HepG2 (cell line): ENCODE measurements around the gene TRIP6. TPM values are rescaled to one million over a fixed set of nuclear protein-coding genes. Genes with fewer than 3 reads are reported as not detected.

ENCODE experiments used
- ATAC-seq: fragments of 200-7000 bp; cut with Tn5 transposase; 3 replicates; pipeline ENCODE4 v1.9.1; 2020; ENCODE audit warnings: mild to moderate bottlenecking, moderate library complexity
- BruUV-seq: library from RNA; stranded (reverse); fragments of 400-500 nt; replicated peaks from 2 replicates; lab custom pipeline; 2021; lab: Mats Ljungman, UMichigan
- CTCF ChIA-PET: fragments of 300-600 bp; formaldehyde crosslinking; extraction: SDS; loops from one replicate; lab custom pipeline; 2021; ENCODE audit warnings: low total read pairs, inconsistent platforms, low intra/inter-chr PET ratio; lab: Yijun Ruan, JAX
- POLR2A ChIA-PET: fragments of 350-600 bp; sonication (Branson Sonifier 250); formaldehyde crosslinking; loops from one replicate; lab custom pipeline; 2020; ENCODE audit warnings: antibody characterized with exemption, inconsistent platforms; lab: Yijun Ruan, JAX
- DNase-seq: peaks from one replicate; pipeline ENCODE4 v3.0.0-alpha.2; 2015; ENCODE audit warnings: low spot score
- FAIRE-seq: peaks from 3 replicates; lab custom pipeline; 2011; peaks lifted over from hg19 to GRCh38; lab: Jason Lieb, UNC
- H2AFZ ChIP-seq: one replicate; pipeline ENCODE4 v1.6.1; 2011; ENCODE audit warnings: low read length, inconsistent platforms
- H3K27ac ChIP-seq: fragments of 300-600 bp; 3 replicates; pipeline ENCODE4 v1.8.0; 2011; ENCODE audit warnings: mixed run types, mild to moderate bottlenecking, mixed read lengths, low read length, inconsistent platforms; ENCODE audit not compliant: insufficient read depth; ENCODE audit errors: extremely low read length
- H3K27me3 ChIP-seq, 2 experiments: fragments of 200-600 bp in 1 of 2; 2 replicates in 1 of 2; 3 replicates in 1 of 2; pipeline versions ENCODE4 v1.6.0 to v1.8.0; 2011; ENCODE audit warnings: low read length in 2 of 2, mild to moderate bottlenecking in 2 of 2, moderate library complexity in 2 of 2, inconsistent platforms in 1 of 2; ENCODE audit not compliant: insufficient read depth in 2 of 2, control insufficient read depth in 1 of 2
- H3K36me3 ChIP-seq, 2 experiments: fragments of 200-600 bp in 1 of 2; replicated peaks in 1 of 2; 2 replicates in 1 of 2; 3 replicates in 1 of 2; pipeline versions ENCODE4 v1.5.1 to v1.8.0; 2011; ENCODE audit warnings: low read length in 2 of 2, inconsistent platforms in 1 of 2; ENCODE audit not compliant: insufficient read depth in 2 of 2, control insufficient read depth in 1 of 2
- H3K4me1 ChIP-seq: 2 replicates; pipeline ENCODE4 v1.5.1; 2012; ENCODE audit warnings: low read length, inconsistent platforms; ENCODE audit not compliant: insufficient read depth
- H3K4me2 ChIP-seq: 2 replicates; pipeline ENCODE4 v1.6.0; 2011; ENCODE audit warnings: low read depth, low read length, inconsistent platforms
- H3K4me3 ChIP-seq, 3 experiments: fragments of 200-600 bp in 1 of 3; sonication (generic), shearing (Covaris generic) in 1 of 3; replicated peaks in 1 of 3; 2 replicates each; pipeline ENCODE4 v1.5.1; 2011 to 2016; ENCODE audit warnings: low read length in 3 of 3, inconsistent platforms in 2 of 3, low read depth in 2 of 3, mild to moderate bottlenecking in 2 of 3, control low read depth in 1 of 3, mixed read lengths in 1 of 3; ENCODE audit not compliant: insufficient read depth in 1 of 3
- H3K79me2 ChIP-seq: one replicate; pipeline ENCODE4 v1.6.1; 2011; ENCODE audit warnings: low read length, inconsistent platforms; ENCODE audit not compliant: insufficient read depth
- H3K9ac ChIP-seq: 2 replicates; pipeline ENCODE4 v1.6.0; 2011; ENCODE audit warnings: mild to moderate bottlenecking, low read depth, low read length, inconsistent platforms; ENCODE audit not compliant: insufficient read depth
- H3K9me3 ChIP-seq: 2 replicates; pipeline ENCODE4 v1.5.1; 2012; ENCODE audit warnings: mild to moderate bottlenecking, low read length
- H4K20me1 ChIP-seq: 2 replicates; pipeline ENCODE4 v1.6.0; 2011; ENCODE audit warnings: inconsistent platforms, mild to moderate bottlenecking, low read length, moderate library complexity; ENCODE audit not compliant: insufficient read depth
- MXD4 ChIP-seq: IDR thresholded peaks from 2 replicates; pipeline ENCODE4 v1.6.1; 2016; ENCODE audit warnings: mild to moderate bottlenecking, missing biosample characterization, missing genetic modification reagents
- SOX13 ChIP-seq, 3 experiments: fragments of 450-650 bp in 1 of 3; sonication (generic) in 1 of 3; formaldehyde crosslinking in 1 of 3; IDR thresholded peaks in 2 of 3; conservative IDR thresholded peaks in 1 of 3; 2 replicates each; pipeline versions ENCODE4 v1.5.0 to v1.6.1; 2016 to 2020; ENCODE audit warnings: antibody characterized with exemption in 1 of 3, mild to moderate bottlenecking in 1 of 3, missing compliant biosample characterization in 1 of 3, missing genetic modification reagents in 1 of 3, moderate library complexity in 1 of 3
- ZNF253 ChIP-seq: sonication (generic); formaldehyde crosslinking; IDR thresholded peaks from 2 replicates; pipeline ENCODE4 v1.8.0; 2022; ENCODE audit warnings: mild to moderate bottlenecking, missing genetic modification reagents, borderline replicate concordance
- ZNF510 ChIP-seq: sonication (generic); formaldehyde crosslinking; IDR thresholded peaks from 2 replicates; pipeline ENCODE4 v1.4.0; 2020; ENCODE audit warnings: low read depth, mild to moderate bottlenecking, missing genetic modification reagents
- ZNF607 ChIP-seq: sonication (generic); formaldehyde crosslinking; IDR thresholded peaks from 2 replicates; pipeline ENCODE4 v1.5.1; 2020; ENCODE audit warnings: missing genetic modification reagents, mild to moderate bottlenecking, borderline replicate concordance
- ZNF747 ChIP-seq: sonication (generic); formaldehyde crosslinking; IDR thresholded peaks from 2 replicates; pipeline ENCODE4 v1.8.1; 2023; ENCODE audit warnings: missing genetic modification reagents, mild to moderate bottlenecking, borderline replicate concordance
- ZNF761 ChIP-seq: sonication (generic); formaldehyde crosslinking; conservative IDR thresholded peaks from 2 replicates; pipeline ENCODE4 v1.4.0; 2020; ENCODE audit warnings: mild to moderate bottlenecking, missing genetic modification reagents
- ZNF777 ChIP-seq: sonication (generic); formaldehyde crosslinking; IDR thresholded peaks from 2 replicates; pipeline ENCODE4 v1.4.0; 2020; ENCODE audit warnings: missing genetic modification reagents
- ZNF781 ChIP-seq: sonication (generic); formaldehyde crosslinking; IDR thresholded peaks from 2 replicates; pipeline ENCODE4 v1.5.1; 2020; ENCODE audit warnings: borderline replicate concordance, mild to moderate bottlenecking, missing genetic modification reagents; ENCODE audit errors: not compliant biosample characterization
- WGBS: methylation state at CpG from one replicate; pipeline ENCODE4 v1.1.6; 2017; ENCODE audit warnings: low lambda C conversion rate; 5-methylcytosine and 5-hydroxymethylcytosine counted together
- in situ Hi-C: cut with HindIII; loops from 2 replicates; pipeline ENCODE4 v1.10.0; 2017; ENCODE audit warnings: low pct_unique_long_range_greater_than_20kb; ENCODE audit not compliant: extremely low pct_ligation_motif_present
- intact Hi-C: fragments of 100-400 bp; cut with micrococcal nuclease; formaldehyde crosslinking; loops from one replicate; pipeline ENCODE4 v1.10.0; 2022; ENCODE audit not compliant: unreplicated experiment
- polyA plus RNA-seq, 8 experiments: library from polyadenylated mRNA; depleted of rRNA in 3 of 8; stranded (reverse) in 7 of 8; unstranded in 1 of 8; fragments of >200 nt; fragmentation: Illumina TruSeq in 4 of 8; extraction: Trizol in 4 of 8; gene quantifications; 2 replicates each; pipeline versions ENCODE4 v1.2.1 to v1.2.3, GENCODE V29; 2011 to 2016; ENCODE audit warnings: low read depth in 4 of 8, missing spikeins in 1 of 8, mixed read lengths in 1 of 8; ENCODE audit not compliant: insufficient read depth in 1 of 8
- total RNA-seq, 5 experiments: library from RNA; depleted of rRNA; stranded (reverse); fragments of >200 nt; fragmentation: Illumina TruSeq; extraction: Trizol; gene quantifications; 2 replicates each; pipeline ENCODE4 v1.2.3, GENCODE V29; 2016; ENCODE audit warnings: low read depth in 1 of 5
- TF ChIP-seq, protein P1 (sequence below): sonication (generic); formaldehyde crosslinking; IDR thresholded peaks from 2 replicates; pipeline ENCODE4 v1.5.0; 2020; ENCODE audit warnings: mild to moderate bottlenecking, missing genetic modification reagents
- TF ChIP-seq, protein P2 (sequence below): sonication (generic); formaldehyde crosslinking; IDR thresholded peaks from 2 replicates; pipeline ENCODE4 v1.4.0; 2020; ENCODE audit warnings: missing genetic modification reagents
- TF ChIP-seq, protein P3 (sequence below): sonication (generic); formaldehyde crosslinking; IDR thresholded peaks from 2 replicates; pipeline ENCODE4 v1.5.0; 2020; ENCODE audit warnings: mild to moderate bottlenecking, missing genetic modification reagents

Gene TRIP6
- total and polyA plus RNA-seq, 2 of the 13 experiments (the other 11 are each of a cell fraction or from before 2014, with no cell fraction given): 0.34 to 0.38 TPM

DNA sequence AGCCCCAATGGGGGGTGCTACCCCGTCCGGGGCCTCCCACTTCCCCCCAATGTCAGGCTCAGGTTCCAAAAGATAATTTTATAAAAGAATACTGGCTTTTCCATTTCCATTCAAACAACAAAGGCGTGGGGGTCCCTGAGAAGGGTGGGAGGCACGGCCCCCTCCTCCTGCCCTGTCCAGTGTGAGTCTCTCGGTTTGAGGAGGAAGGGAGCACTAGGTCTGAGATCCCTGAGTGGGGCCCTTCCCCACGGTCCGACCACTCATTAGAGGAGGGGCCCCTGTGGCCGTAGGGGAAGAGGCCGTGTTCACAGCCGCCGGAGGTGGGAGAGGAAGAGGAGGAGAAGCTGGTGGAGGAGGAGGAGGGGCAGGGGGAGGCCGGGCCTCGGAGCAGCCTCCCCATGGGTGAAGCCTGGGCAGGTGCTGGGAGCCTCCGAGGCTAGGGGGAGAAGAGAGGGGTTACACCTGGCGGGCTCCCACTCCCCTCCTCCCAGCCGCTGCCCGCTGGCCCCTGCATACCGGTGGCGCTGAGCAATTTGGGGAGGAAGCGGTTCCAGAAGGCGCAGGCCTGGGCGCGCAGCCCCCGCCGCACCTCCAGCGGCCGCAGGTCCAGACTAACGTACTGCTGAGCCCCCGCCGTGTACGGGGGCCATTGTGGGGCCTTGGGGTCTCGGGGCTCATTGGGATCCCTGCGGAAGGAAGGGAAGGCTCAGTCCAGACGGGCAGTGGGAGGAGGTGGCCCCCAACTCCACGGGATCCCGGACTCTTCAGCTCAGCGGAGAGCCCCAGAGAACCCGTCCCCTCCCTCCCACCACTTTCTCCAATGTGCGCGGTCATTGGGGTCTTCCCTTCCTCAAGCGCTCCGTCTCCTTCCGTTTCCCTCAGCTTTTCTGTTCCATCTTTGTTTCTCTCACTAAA is 23.7 kb downstream of the TRIP6 start:
- DNase-seq: no peak
- CTCF ChIA-PET: no interaction called here
- Histone ChIP-seq H3K9ac (peak overlapping the region; percentile 66), H3K79me2 (peaks cover 10% of the 10 kb centered on the region), H4K20me1 (no peaks in the 10 kb centered on the region), H3K36me3 (peaks cover 6 to 28% of the 10 kb centered on the region in 2 experiments), H3K4me1 (peaks cover 59% of the 10 kb centered on the region), H2AFZ (no peak overlapping the region), H3K4me3 (peak overlapping the region in 2 of 3 experiments; percentile 75; a peak in 5 of 6 replicates), H3K27me3 (peaks cover 6 to 22% of the 10 kb centered on the region in 2 experiments), H3K27ac (no peak overlapping the region), H3K9me3 (no peaks in the 10 kb centered on the region), H3K4me2 (peak overlapping the region; percentile 91)
- intact Hi-C loops (no loop called here), in situ Hi-C loops (loop anchor here (25.0 kb wide), 1 partner anchor 396 kb away; no protein-coding TSS in a partner anchor)
- WGBS: 54% methylated on average over 23 of the region's 43 CpGs
- BruUV-seq: no TSS peak
- POLR2A ChIA-PET: interaction anchor here (1.0 to 6.0 kb wide), 8 partner anchors 15 to 417 kb away, joined by 3 to 141 read pairs (median 6); partner anchors contain the start of genes SLC12A9, SRRT and TRIM56
- FAIRE-seq: no peak
- no peak for ATAC-seq
- TF ChIP-seq, protein P1, sequence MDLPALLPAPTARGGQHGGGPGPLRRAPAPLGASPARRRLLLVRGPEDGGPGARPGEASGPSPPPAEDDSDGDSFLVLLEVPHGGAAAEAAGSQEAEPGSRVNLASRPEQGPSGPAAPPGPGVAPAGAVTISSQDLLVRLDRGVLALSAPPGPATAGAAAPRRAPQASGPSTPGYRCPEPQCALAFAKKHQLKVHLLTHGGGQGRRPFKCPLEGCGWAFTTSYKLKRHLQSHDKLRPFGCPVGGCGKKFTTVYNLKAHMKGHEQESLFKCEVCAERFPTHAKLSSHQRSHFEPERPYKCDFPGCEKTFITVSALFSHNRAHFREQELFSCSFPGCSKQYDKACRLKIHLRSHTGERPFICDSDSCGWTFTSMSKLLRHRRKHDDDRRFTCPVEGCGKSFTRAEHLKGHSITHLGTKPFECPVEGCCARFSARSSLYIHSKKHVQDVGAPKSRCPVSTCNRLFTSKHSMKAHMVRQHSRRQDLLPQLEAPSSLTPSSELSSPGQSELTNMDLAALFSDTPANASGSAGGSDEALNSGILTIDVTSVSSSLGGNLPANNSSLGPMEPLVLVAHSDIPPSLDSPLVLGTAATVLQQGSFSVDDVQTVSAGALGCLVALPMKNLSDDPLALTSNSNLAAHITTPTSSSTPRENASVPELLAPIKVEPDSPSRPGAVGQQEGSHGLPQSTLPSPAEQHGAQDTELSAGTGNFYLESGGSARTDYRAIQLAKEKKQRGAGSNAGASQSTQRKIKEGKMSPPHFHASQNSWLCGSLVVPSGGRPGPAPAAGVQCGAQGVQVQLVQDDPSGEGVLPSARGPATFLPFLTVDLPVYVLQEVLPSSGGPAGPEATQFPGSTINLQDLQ (CRISPR knock-in tag): 0 out of 2 replicates have a peak, but pooled peaks have one; percentile 8
- TF ChIP-seq, protein P2, sequence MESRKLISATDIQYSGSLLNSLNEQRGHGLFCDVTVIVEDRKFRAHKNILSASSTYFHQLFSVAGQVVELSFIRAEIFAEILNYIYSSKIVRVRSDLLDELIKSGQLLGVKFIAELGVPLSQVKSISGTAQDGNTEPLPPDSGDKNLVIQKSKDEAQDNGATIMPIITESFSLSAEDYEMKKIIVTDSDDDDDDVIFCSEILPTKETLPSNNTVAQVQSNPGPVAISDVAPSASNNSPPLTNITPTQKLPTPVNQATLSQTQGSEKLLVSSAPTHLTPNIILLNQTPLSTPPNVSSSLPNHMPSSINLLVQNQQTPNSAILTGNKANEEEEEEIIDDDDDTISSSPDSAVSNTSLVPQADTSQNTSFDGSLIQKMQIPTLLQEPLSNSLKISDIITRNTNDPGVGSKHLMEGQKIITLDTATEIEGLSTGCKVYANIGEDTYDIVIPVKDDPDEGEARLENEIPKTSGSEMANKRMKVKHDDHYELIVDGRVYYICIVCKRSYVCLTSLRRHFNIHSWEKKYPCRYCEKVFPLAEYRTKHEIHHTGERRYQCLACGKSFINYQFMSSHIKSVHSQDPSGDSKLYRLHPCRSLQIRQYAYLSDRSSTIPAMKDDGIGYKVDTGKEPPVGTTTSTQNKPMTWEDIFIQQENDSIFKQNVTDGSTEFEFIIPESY: peak; percentile 66
- TF ChIP-seq, protein P3, sequence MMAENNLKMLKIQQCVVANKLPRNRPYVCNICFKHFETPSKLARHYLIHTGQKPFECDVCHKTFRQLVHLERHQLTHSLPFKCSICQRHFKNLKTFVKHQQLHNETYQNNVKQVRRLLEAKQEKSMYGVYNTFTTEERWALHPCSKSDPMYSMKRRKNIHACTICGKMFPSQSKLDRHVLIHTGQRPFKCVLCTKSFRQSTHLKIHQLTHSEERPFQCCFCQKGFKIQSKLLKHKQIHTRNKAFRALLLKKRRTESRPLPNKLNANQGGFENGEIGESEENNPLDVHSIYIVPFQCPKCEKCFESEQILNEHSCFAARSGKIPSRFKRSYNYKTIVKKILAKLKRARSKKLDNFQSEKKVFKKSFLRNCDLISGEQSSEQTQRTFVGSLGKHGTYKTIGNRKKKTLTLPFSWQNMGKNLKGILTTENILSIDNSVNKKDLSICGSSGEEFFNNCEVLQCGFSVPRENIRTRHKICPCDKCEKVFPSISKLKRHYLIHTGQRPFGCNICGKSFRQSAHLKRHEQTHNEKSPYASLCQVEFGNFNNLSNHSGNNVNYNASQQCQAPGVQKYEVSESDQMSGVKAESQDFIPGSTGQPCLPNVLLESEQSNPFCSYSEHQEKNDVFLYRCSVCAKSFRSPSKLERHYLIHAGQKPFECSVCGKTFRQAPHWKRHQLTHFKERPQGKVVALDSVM (CRISPR knock-in tag): peak; percentile 75; the same call in 1 of the 2 replicates
- TF ChIP-seq MXD4 (CRISPR knock-in tag) (no peak), ZNF747 (no peak), ZNF777 (CRISPR knock-in tag) (no peak), ZNF761 (0 out of 2 replicates have a peak, but pooled peaks have one; percentile 1), ZNF253 (CRISPR knock-in tag) (peak; percentile 3; the same call in 1 of the 2 replicates), SOX13 (IDR thresholded peaks at IDR 0.05) (no peak), SOX13 (CRISPR knock-in tag; conservative IDR thresholded peaks at IDR 0.05 in 1 of 2, IDR thresholded peaks at IDR 0.05 in 1 of 2) (no peak), ZNF781 (CRISPR knock-in tag) (no peak), ZNF607 (no peak), ZNF510 (CRISPR knock-in tag) (0 out of 2 replicates have a peak, but pooled peaks have one; percentile 9)
